ENCODE measurements around the gene PIP5KL1. TPM values are rescaled to one million over a fixed set of nuclear protein-coding genes. Genes with fewer than 3 reads are reported as not detected.

Gene PIP5KL1
- total RNA-seq, 1 experiment from 2014 or later: 3.4 TPM

DNA sequence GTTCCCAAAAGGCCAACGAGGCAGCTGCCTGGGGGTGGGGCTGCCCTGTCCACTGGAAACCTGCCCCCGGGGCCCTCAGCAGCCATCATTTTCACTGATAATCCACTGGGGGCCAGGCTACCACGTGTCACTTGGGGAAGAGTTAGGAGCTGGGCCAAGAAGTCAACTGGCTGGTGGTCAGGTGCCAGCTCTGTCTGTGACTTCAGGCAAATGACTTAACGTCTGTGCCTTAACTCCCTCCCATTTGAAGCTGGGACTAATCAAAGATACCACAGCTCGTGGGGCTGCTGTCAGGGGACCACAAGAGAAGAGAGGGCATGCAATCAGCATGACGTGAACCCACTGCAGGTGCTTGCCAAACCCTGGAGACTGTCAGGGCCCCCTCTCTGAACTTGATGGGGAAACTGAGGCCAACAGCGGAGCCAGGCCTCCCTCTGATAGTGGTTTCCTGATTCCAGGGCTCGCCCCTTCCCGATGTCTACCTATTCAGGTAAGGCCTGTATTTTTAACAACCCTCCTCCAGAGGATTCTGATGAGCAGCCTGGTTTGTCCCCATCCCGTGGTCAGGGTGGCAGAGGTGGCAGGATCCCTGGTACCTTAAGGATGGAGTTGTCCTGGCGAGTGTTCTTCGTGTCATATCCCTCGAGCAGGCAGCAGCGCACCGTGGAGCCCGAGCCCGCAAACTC, 19.4 kb upstream of the PIP5KL1 start:
- no peak for DNase-seq (ENCODE audit: low spot score)

DNA sequence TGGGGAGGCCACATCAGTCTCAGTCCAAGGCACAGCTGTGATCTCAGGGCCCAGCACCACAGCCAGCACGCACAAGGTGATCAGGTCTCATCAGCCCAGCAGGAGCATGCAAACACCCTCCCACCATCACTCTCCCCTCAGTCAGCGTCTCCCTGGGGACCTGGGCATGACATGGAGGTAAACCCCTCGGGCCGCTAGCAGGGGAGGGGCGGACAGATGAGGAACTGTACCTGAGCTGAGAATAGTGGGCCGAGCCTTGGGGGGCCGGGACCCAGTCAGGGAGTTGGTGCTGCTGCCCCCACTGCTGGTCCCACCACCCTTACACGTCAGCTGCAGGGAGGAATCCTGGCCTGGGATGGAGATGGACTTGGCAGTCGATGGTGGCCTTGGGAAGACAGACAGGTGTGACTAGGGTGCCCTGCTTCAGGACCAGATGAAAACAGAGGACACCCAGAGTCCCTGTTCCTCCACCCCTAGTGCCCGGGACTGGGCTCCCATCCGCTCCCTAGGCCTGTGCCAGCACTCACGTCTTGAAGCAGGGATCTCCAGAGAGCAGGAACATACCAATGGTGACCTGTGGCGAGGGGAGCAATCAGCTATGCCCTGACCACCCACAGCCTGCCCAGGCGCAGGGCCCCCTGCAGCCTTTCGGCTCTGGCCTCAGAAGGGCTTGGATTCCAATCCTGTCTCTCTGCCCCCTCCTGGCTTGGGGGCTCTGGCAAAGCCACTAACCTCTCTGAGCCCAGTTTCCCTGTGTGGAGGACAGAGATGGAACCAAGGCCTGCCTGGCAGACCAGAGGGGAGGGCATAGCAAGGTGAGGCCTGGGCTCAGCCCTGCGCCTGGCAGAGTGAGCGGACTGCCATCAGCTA, 17.5 kb upstream of the PIP5KL1 start:
- DNase-seq (ENCODE audit: low spot score): no peak

DNA sequence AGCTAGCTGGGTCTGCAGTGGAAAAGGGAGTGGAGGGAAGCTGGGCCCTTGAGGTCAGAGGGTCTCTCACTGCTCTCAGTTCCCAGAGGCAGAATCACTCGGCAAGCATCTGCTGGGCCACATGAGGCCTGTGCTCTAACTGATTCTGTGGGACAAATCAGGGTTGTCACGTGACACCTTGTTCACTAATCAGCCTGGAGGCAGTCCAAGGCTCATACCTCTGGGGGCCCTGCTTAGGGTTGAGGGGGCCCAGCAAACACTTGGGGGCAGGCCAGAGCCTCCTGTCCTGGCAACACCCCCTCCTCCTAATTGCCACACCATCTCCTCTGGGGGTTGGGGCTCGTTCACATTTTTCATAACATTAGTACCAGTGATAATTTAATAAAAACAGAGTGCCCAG, 16.2 kb upstream of the PIP5KL1 start:
- no peak for DNase-seq (ENCODE audit: low spot score)

DNA sequence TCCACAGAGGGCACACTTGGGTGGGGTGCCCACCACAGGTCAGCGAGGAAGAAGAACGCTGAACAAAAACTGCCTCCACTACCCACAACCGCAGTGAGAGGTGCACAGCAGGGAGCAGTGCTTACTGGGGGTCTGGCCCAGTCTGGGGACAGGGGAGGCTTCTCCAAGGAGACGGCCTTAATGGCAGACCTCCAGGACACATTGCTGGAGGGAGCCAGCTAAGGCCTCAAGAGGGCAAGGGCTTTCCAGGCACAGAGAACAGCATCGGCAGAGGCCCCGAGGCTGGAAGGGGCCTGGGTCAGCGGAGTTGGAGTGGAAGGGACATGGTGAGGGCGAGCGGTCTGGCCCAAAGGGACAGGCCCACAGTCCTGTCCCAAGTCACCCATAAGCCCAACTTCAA, 15.4 kb upstream of the PIP5KL1 start:
- DNase-seq (ENCODE audit: low spot score): no peak

DNA sequence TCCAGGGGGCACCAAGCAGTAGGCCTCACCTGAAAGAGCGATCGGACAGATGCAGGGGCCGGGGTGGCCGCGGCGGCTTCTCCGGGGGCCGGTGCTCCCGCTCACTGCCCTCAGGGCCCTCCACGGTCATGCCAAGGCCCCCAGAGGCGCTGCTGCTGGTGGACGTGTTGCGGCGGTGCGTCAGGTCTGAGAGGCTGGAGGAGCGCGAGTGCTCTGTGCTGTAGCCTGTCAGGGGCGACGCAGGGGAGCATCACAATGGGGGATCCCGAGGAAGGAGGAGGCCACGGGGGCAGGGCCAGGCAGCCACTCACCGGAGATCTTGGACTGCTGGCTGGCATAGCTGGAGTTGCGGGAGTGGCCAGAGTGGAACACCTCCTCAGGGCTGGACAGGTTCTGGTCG, 14.8 kb upstream of the PIP5KL1 start:
- no peak for DNase-seq (ENCODE audit: low spot score)

DNA sequence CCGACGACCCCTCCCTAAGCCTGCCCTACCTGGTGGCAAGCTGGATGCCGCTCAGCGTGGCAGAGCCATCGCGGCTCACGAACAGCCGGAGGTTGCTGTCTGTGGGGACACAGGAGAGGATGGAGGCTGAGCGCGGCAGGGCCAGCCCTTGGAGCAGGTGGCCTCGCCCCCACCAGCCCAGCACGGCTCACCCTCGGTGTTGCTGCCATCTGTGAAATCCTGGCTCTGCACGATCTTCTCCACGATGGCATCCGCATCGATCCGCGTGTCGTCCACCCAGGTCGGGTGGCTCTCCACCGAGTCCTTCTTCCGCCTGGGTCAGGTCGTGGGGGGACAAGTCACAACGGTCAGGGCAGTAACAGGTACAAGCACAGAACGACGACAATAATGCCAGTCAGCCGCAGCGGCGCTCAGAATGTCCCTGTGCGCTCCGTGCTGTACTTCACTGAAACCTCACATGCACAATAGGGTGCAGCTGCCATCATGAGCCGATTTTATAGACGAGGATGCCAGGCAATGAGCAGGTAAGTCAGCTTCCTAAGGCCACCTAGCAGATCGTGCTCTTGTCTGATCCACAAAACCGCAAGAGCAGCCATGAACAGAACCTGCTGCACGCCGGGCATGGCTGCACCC, 14.1 kb upstream of the PIP5KL1 start:
- DNase-seq (ENCODE audit: low spot score): no peak

DNA sequence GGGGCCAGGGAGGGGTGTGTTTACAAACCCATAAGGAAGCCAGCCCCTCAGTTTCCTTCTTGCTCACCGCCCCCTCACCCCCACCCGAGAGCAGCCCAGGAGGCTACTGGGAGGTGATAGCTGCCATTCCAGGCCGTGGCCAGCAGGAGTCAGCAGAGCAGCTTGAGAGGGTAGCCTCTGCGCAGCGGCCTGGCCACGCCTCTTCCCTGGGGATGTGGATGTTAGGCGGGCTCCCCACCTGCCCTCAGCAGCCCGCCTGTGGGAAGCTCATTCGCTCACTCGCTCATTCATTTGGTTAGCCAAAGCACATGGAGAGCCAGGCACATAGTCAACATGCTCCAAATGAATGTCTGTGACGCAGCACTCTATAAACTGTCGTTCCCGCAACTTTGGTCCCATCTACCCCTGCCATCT, 13.2 kb upstream of the PIP5KL1 start:
- peak; percentile 87 for DNase-seq (ENCODE audit: low spot score)

DNA sequence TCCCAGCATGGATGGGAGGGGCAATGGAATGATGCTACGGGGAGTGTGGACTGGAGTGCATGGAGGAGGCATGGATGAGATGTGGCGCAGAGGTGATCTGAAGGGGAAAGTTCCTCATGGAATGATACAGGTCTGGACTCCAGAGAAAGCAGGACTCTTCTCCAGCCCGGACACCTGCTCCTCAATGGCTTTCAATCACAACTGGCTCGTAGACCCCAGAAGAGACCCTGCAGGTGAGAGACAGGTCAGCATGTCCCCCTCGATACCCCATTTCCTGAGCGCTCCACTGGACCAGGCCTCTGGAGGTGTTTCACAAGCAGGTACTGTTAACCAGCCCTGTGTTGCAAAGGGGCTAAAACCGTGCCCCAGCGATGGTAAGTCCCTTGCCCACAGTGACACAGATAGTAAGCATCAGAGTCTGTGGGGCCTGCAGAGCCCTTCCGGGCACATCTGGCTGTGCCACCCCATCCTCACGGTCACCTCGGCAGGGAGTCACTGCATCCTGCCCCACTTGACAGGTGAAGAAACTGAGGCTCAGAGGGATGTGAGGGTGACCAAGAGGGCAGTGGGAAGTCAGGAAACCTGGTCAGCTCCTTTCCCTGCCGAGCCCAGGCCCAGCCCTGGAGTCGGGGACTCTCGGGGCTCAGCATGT, 12.6 kb upstream of the PIP5KL1 start:
- DNase-seq (ENCODE audit: low spot score): no peak

DNA sequence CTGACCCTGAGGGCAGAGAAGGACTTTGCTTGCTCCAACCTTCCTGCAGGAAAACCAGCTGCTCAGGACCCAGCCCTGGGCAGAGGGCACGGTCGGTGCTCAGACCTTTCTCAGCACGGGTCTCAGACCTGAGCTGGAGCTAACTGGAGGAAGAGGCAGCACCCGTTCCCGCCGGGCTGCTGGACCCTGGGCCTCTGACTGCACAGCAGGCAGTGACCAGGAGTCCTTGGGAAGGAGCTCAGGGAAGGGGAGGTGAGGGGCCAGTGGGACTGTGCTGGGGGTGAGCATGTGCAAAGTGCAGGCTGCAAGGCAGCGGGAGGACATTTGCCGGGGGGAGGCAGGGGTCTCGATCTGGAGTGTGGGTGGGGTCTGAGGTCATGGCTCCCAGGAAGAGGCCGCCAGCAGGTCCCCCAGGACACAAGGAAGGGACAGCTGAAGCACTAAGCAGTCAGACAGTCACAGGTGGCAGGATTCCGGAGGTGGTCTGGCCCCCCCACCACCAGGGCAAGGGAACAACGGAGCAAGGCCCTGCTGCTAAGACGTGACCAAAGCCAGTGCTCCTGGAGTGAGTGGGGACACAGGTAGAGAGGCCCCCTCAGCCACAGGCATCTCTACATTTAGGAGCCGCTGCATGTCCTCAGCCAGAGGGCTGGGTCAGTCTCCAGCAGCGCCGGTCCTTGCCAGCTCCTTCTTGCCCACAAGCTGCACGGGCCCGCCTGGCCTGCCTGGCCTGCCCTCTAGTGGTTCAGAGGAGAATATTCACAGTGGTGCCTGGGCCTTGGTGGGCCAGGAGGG, 11.8 kb upstream of the PIP5KL1 start:
- peak; percentile 52 for DNase-seq (ENCODE audit: low spot score)

DNA sequence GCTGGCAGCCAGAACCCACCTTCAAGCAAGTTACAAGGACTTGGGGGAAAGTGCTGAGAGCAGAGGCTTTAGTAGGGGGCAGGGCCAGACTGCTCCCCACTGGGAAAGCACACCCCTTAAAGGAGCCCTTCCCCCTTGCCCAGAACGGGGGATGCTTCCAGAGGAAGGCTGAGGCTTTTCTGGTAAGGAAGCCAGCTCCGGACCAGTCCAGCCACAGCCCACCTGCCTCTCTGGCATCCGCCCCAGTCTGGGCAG, 11.3 kb upstream of the PIP5KL1 start:
- DNase-seq (ENCODE audit: low spot score): no peak

DNA sequence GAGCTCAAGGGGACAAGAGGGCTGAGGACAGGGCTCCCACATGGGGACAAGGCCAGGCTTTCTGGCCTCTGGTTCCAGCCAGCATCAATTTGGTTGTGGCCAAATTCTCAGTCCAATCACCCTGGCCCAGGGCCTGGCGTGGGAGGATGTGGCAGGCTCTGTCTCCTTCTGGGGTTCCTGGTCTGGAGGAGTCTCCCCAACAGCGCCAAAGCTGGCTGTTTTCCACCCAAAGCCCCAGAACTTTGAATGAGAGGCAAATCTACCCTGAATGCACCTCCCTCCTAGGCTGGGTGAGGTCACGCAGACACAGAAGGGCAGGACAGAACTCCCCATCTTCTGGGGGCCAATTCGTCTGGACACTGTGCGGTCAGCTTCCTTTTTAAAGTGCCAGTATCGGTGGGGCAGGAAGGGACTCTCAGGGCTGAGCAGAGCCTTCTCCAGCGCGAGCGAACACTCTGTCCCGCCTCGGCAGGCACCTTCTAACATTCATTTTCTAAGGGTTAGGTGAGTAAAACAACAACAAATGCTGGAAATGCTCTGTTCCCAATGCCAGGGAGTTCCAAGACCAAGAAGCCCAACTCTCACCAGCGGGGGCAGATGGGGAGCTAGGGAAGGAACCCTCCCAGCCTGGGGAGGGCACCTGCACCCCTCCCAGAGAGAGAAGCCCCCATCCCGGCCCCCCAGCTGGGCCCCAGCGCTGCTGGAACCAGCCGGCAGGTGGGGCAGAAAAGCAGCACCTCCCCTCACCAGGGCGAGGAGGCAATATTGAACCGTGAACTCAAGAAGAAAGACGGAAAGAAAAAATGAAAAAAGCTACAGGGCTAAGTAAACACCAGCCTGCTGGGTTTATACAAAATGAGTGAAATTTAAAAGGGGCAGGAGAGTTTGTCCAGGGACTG, 10.7 kb upstream of the PIP5KL1 start:
- DNase-seq (ENCODE audit: low spot score): no peak

DNA sequence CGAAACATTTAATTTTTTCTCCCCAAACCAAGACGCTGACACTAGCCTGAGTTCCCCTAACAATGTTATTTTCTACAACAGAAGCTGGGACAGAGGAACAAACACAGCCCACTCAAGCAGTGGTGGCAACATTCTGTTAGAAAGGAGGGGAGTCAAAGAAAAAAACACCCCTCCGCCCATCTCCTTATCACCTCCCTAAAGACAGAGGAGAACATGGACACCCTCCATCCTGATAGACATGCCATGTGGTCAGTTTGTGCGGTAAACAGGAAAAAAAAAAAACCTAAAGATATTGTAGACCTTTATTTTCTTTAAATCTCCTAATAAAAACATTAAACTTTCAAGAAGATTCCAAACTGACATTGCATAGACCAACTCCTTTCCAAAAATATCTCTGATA, 10.0 kb upstream of the PIP5KL1 start:
- DNase-seq (ENCODE audit: low spot score): no peak

DNA sequence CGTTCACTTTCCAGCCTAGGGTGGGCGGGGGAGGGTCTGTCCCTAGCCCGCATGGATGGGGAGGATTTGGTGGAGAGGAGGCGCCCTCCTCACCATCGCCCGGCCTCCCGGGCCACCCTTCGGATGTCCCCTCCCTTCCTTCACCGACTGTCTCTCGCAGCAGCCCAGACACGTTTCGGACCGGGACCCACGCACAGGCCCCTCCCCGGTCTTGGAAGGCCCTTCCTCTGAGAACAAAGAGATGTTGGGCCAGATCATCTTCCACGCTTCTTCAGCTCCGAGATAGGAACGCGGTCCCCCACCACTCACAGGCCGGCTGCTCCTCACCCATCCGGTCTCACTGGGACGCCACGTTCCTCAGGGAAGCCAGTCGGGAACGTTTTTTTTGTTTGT, 7.7 kb upstream of the PIP5KL1 start:
- no peak for DNase-seq (ENCODE audit: low spot score)

DNA sequence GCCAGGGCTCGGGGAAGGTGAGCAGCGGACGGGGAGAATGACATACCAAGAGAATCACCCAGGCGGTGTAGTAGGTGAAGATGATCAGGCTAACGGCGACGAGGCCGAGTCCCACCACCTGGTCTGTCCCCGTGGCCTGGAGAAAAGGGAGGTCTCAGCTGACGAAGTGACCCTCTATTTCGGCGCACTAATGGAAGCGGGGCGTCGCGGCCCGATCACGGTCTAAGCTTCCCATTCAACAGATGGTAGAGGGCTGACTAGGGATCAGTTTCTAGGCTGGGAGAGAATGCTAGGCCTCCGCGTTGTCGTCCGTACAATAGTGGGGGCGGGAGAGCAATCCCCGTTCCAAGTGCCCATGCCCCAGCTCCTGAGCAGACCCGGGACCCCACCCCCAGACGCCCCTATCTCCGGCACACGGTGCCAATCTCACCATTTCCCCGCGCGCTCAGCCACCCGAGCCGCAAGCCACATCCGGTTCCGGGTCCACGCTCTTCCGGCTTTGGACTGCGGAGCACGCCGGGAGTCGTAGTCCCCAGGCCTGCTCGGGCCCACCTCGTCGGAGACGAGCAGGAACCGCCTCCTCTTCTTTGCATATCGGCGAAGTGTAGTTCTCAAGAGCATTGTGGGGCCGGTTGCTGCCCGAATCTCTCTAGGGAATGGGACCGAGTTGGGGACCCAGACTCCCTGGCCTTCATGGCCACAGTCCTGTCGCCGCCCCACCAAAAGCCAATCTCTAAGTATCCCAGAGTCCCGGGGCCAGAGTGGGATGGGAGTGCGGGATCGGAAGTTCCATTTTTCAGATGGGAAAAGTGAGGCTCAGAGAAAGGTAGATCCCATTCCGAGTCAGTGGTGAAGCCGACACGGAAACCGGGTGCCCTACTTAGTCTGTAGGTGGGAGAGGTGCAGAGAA, 7.1 kb upstream of the PIP5KL1 start, which contains the start of gene DPM2:
TSS of gene DPM2 (minus strand) at position 467 of the 910 bp plus-strand sequence. CDS start at position 433, 34 bp downstream.
- peak; percentile 85 for DNase-seq (ENCODE audit: low spot score)

DNA sequence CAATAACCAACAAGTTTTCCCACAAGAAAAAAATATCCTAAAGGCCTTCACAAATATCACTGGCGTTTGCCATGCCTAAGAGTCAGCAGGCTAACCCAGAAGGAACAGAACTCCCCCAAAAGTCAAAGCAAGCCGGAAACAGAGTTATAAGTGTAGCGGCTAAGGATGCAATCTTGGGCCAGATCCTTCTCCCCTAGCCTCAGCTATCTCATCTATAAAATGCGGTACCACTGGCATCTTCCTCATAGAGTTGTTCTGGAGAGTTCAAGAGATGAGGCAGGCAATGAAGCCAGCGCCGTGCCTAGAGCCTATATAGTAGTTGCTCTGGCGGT, 6.4 kb upstream of the PIP5KL1 start:
- DNase-seq (ENCODE audit: low spot score): no peak

DNA sequence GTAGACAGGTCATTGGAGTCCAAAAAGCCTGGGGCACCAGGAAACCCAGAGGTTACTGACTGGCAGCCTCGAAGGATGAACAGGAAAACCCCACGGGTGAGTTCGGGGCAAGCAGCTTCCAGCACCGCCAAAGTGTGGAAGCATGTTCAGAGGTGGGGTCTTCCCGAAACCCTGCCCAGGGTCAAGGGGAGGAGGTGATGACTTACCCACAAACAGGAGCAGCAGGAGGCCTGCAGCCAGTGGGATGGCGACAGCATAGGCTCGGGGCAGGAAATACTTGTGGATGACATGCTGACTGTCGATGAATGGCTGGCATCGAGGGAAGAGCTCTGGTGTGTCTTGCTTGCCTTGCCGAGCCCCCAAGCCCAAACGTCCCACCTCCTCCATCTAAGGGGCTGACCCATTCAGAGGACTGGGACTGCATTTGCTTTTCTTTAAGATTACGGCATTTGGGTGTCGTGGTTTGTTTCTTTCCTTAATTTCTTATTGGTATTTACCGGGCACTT, 5.8 kb upstream of the PIP5KL1 start:
- no peak for DNase-seq (ENCODE audit: low spot score)

DNA sequence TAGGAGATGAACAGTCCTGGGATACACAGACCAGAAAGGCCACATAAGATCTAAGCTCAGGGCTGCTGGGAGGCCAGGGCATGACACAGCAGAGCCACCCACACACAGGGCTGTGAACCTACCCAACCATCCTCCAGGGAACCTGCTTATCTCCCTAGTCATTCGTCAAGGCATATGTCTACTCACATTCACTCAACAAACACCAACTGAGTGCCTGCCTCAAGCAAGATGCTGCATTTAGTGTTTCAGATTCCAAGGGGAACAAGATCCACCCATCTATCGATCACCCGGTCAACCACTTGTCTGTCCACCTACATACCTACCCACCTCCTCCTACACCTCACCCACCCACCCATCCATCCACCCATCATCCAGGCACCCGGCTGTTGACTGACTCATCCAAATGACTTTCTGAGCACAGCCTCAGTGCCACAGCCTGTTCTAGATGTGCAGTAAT, 5.2 kb upstream of the PIP5KL1 start:
- DNase-seq (ENCODE audit: low spot score): no peak

DNA sequence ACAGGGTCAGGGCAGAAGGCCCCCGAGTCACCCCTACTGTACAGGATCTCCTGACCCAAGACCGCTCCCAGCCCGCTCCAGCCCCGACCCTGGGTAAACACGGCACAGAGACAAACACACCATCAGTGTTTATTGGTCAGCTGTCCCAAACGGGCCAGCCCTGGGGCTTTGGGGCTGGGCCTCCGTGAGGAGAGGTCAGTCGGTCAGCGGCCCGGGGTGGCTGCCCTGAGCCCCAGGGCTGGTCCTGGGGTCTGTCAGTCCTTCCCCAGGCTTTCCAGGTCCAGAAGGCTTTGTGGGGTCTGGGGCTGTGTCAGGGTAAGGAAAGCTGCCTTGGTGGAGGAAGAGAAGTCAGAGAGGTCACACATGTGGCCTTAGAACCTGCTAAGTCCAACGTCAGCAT, 4.4 kb upstream of the PIP5KL1 start:
- DNase-seq (ENCODE audit: low spot score): no peak

DNA sequence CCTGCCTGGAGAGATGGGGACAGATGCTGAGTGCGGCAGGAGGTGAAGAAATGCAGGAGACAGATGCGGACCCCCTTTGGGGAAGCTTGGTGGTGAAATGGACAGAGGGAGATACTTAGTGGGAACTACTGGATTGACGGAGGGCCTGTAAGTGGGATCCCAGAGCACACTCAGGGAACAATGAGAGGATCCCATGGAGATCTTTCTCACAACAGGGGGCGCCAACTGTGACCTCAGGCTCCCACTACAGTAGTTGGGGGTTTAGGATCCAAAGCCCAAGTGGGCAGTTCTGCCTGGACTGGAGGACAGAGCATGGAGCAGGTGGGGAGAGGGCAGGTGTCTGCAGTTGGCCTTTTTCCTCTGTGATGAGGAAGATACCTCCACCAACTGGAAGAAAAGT, 3.7 kb upstream of the PIP5KL1 start:
- DNase-seq (ENCODE audit: low spot score): no peak

Measured in A172 (cell line).